NT2/D1 (cell line): ENCODE measurements around the gene CTNNA2.

Experiments
- SUZ12 ChIP-seq: IDR thresholded peaks from 2 replicates; pipeline ENCODE4 v1.6.1; 2011; ENCODE audit not compliant: insufficient read length, insufficient read depth; ENCODE audit errors: extremely low read depth
- YY1 ChIP-seq: IDR thresholded peaks from 2 replicates; pipeline ENCODE4 v1.6.1; 2011; ENCODE audit not compliant: insufficient read length, insufficient read depth
- ZNF274 ChIP-seq: IDR thresholded peaks from 2 replicates; pipeline ENCODE4 v1.6.1; 2011; ENCODE audit warnings: mild to moderate bottlenecking, low read depth, low read length

DNA sequence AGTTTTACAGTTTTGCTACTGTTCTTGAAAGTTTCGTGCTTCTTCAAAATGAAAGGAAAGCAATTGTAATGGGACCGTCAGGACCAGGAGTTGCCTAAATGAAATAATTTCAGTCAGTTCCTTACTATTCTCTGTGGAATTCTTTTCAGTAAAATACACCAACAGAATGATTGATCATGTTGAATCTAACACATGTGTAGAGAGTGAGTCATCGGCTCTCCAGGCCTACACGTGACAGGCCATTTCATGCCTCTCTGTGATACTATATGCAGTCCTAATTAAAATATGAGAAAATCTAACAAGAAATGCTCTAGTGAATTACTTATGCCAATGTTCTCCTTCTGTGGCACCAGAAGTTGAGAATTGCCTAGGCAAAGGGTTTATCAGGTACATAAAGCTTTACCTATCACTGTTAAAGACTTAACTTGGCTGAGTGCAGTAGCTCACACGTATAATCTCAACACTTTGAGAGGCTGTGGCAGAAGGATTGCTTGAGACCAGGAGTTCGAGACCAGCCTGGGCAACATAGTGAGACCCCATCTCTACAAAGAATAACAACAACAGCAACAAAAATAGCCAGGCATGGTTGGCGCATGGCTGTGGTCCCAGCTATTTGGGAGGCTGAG is 592.3 kb downstream of the CTNNA2 start:
- no peak for TF ChIP-seq YY1
- no peak for TF ChIP-seq ZNF274
- no peak for TF ChIP-seq SUZ12
